T-cell (primary cell): ENCODE measurements around the gene CLEC16A. TPM values are rescaled to one million over a fixed set of nuclear protein-coding genes. Genes with fewer than 3 reads are reported as not detected.

Experiments
- ATAC-seq, 4 experiments: fragments of 200-7000 bp in 3 of 4; fragments of 150-1000 bp in 1 of 4; cut with Tn5 transposase; replicated peaks in 1 of 4; 1 replicate in 3 of 4; 2 replicates in 1 of 4; pipeline ENCODE4 v1.10.0; 2021; ENCODE audit warnings: moderate library complexity in 3 of 4, mild to moderate bottlenecking in 2 of 4, moderate number of reproducible peaks in 1 of 4
- CTCF ChIA-PET, 2 donors: fragments of 300-600 bp; sonication (Branson Sonifier 250); formaldehyde crosslinking; loops; one replicate each; lab custom pipeline; 2022; ENCODE audit warnings: antibody characterized with exemption in 2 of 2; lab: Charles Lee
- POLR2A ChIA-PET, 2 donors: fragments of 300-600 bp; sonication (Branson Sonifier 250); formaldehyde crosslinking; loops; one replicate each; lab custom pipeline; 2022; ENCODE audit warnings: antibody characterized with exemption in 2 of 2; lab: Charles Lee
- DNase-seq, 35 experiments: peaks; one replicate each; pipeline versions ENCODE4 v3.0.0 to v3.0.0-alpha.2; 2013 to 2023
- H3K27ac ChIP-seq: one replicate; pipeline ENCODE4 v1.5.1; 2013; ENCODE audit warnings: low read length
- H3K27me3 ChIP-seq, 2 experiments: replicated peaks in 1 of 2; 1 replicate in 1 of 2; 2 replicates in 1 of 2; pipeline versions ENCODE4 v1.6.1 to v1.7.0; 2013; ENCODE audit warnings: low read length in 1 of 2, mixed read lengths in 1 of 2; ENCODE audit not compliant: control insufficient read depth in 2 of 2, insufficient read depth in 2 of 2; ENCODE audit errors: extremely low read depth in 1 of 2
- H3K36me3 ChIP-seq, 2 donors: 1 replicate in 1 of 2; 2 replicates in 1 of 2; pipeline versions ENCODE4 v1.6.1 to v1.7.0; 2013; ENCODE audit warnings: low read length in 1 of 2; ENCODE audit not compliant: control insufficient read depth in 2 of 2, insufficient read depth in 1 of 2; ENCODE audit errors: extremely low read depth in 1 of 2
- H3K4me1 ChIP-seq, 2 experiments: 1 replicate in 1 of 2; 2 replicates in 1 of 2; pipeline versions ENCODE4 v1.6.1 to v1.7.0; 2013; ENCODE audit warnings: low read length in 2 of 2, mixed read lengths in 1 of 2; ENCODE audit not compliant: insufficient read depth in 2 of 2, control insufficient read depth in 1 of 2; ENCODE audit errors: extremely low read depth in 1 of 2
- H3K4me3 ChIP-seq, 2 donors: 1 replicate in 1 of 2; 2 replicates in 1 of 2; pipeline versions ENCODE4 v1.5.1 to v1.7.0; 2013; ENCODE audit warnings: mild to moderate bottlenecking in 2 of 2, low read length in 1 of 2, moderate library complexity in 1 of 2; ENCODE audit not compliant: control insufficient read depth in 1 of 2; ENCODE audit errors: extremely low read depth in 1 of 2
- H3K9me3 ChIP-seq: 2 replicates; pipeline ENCODE4 v1.7.0; 2013
- H3K27ac Mint-ChIP-seq, 2 donors: one replicate each; pipeline ENCODE4 v1.8.0; 2020 to 2021; ENCODE audit warnings: mild to moderate bottlenecking in 2 of 2, mixed read lengths in 2 of 2
- H3K27me3 Mint-ChIP-seq, 2 donors: one replicate each; pipeline ENCODE4 v1.8.0; 2021 to 2022; ENCODE audit warnings: mixed read lengths in 2 of 2
- H3K36me3 Mint-ChIP-seq: one replicate; pipeline ENCODE4 v1.8.0; 2021; ENCODE audit warnings: mixed read lengths
- H3K4me1 Mint-ChIP-seq, 3 donors: one replicate each; pipeline ENCODE4 v1.8.0; 2020 to 2022; ENCODE audit warnings: mixed read lengths in 3 of 3, mild to moderate bottlenecking in 1 of 3
- H3K4me3 Mint-ChIP-seq, 3 donors: one replicate each; pipeline ENCODE4 v1.8.0; 2020 to 2022; ENCODE audit warnings: mild to moderate bottlenecking in 3 of 3, mixed read lengths in 3 of 3, moderate library complexity in 3 of 3
- H3K9me3 Mint-ChIP-seq, 3 donors: one replicate each; pipeline ENCODE4 v1.8.0; 2020 to 2022; ENCODE audit warnings: mixed read lengths in 3 of 3
- WGBS: methylation state at CpG from one replicate; pipeline ENCODE4 v1.1.5; 2013; ENCODE audit warnings: missing lambda C conversion rate; ENCODE audit not compliant: insufficient coverage; 5-methylcytosine and 5-hydroxymethylcytosine counted together
- total RNA-seq, 35 experiments: library from RNA in 6 of 35; stranded (reverse) in 6 of 35; fragments of 120-200 nt in 1 of 35; gene quantifications; one replicate each; pipeline versions ENCODE4 v1.2.1 to v1.2.4 and lab custom pipeline; 2013 to 2026

CLEC16A gene
- total RNA-seq, 5 donors from 2014 or later (not counting 1 experiment from before 2014, with no cell fraction given), result 27.4 to 34.6 (median 28.7) TPM

DNA sequence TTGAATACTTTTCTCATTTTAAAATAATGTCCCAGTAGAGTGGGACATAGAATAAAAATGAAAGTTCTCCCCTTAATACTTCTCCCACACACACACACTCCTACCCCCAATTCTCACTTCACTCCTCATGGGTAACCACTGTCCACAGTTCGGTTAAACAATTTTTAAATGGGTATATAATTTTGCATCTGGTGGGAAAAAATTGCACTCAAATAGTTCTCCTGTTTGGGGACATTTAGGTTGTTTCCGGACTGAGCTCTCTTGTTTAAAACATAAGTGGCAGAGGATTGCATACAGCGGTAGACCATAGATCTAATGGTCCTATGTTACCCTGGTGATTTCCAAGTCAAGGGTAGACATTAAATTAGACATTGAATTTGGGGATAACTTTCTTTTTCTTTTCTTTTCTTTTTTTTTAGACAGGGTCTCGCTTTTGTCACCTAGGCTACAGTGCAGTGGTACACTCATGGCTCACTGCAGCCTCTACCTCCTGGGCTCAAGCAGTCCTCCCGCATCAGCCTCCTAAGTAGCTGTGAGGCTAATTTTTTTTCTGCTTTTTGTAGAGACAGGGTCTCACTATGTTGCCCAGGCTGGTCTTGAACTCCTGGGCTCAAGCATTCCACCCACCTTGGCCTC is 173.3 kb downstream of the CLEC16A start:
- DNase-seq (no peak), ATAC-seq (no peak)
- H3K4me3 Mint-ChIP-seq, result no peak overlapping the region
- H3K4me1 Mint-ChIP-seq, result peaks cover 31 to 38% (median 35%) of the 10 kb centered on the region in 3 donors
- POLR2A ChIA-PET, result no interaction called here
- H3K9me3 Mint-ChIP-seq, result no peaks in the 10 kb centered on the region
- Histone ChIP-seq H3K36me3 (peaks cover under 1 to 8% of the 10 kb centered on the region in 2 donors), H3K27me3 (no peaks in the 10 kb centered on the region), H3K27ac (no peak overlapping the region), H3K9me3 (no peaks in the 10 kb centered on the region), H3K4me1 (peaks cover 16 to 28% of the 10 kb centered on the region in 2 experiments), H3K4me3 (no peak overlapping the region)
- CTCF ChIA-PET, result interaction anchor here in 1 of 2 donors (0.7 kb wide), 1 partner anchor 180 kb away, joined by 3 read pairs; no protein-coding TSS in a partner anchor
- 95% methylated on average over 2 of the region's 5 CpGs for WGBS
- H3K36me3 Mint-ChIP-seq, result peaks cover 31% of the 10 kb centered on the region
- H3K27ac Mint-ChIP-seq, result no peak overlapping the region
- H3K27me3 Mint-ChIP-seq, result no peaks in the 10 kb centered on the region

DNA sequence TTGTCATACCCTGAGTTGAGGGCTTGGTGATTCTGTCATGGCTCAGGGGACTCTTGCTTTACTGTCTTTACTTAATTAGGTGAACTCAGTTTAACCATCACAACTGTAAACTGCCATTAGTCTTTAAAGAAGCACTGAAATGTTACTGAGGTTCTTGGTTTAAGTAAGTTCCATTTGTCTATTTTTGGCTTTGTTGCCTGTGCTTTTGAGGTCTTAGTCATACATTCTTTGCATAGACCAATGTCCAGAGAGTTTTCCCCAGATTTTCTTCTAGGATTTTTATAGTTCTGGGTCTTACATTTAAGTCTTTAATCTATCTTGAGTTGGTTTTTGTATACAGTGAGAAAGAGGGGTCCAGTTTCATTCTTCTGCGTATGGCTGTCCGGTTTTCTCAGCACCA is 174.1 kb downstream of the CLEC16A start:
- H3K4me3 ChIP-seq, result no peak overlapping the region
- no peak for ATAC-seq
- H3K4me1 ChIP-seq, result peaks cover 16 to 20% of the 10 kb centered on the region in 2 experiments
- Mint-ChIP-seq H3K4me1 (peaks cover 23 to 30% (median 28%) of the 10 kb centered on the region in 3 donors), H3K27me3 (no peaks in the 10 kb centered on the region), H3K9me3 (no peaks in the 10 kb centered on the region), H3K27ac (peak overlapping the region in 1 of 2 donors; percentile 46), H3K4me3 (no peak overlapping the region), H3K36me3 (peaks cover 32% of the 10 kb centered on the region)
- 100% methylated on average over 2 of the region's 2 CpGs for WGBS
- peaks cover 8 to 12% of the 10 kb centered on the region in 2 donors for H3K36me3 ChIP-seq
- CTCF ChIA-PET, result no interaction called here
- H3K27ac ChIP-seq, result no peak overlapping the region
- no peak for DNase-seq
- no peaks in the 10 kb centered on the region for H3K27me3 ChIP-seq
- no peaks in the 10 kb centered on the region for H3K9me3 ChIP-seq
- POLR2A ChIA-PET, result no interaction called here

DNA sequence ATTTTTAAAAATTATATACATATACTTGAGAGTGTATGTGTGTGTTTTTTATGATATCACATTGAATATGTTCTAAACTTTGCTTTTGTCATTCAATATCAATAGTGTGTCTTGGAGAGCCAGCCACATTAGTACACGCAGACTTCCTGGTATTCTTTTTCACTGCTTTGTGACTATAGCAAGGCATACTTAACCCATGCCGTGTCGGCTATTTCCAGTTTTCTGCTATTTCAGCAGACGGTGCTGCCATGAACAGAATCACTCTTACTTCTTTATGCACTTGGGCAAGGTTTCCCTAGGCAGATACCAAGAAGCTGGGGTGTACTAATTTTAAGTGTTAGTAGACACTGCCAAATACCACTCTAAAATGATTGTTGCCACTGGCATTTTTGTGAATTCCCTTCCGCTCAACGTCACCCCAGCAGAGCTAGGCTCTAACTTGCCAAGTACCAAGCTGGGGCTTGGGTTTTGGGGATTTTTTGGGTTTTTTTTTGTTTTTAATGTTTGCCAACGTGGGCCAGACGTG is 176.8 kb downstream of the CLEC16A start:
- Mint-ChIP-seq H3K36me3 (peaks cover 45% of the 10 kb centered on the region), H3K27me3 (no peaks in the 10 kb centered on the region), H3K4me1 (peaks cover 5 to 12% (median 7%) of the 10 kb centered on the region in 3 donors), H3K27ac (no peak overlapping the region), H3K4me3 (no peak overlapping the region), H3K9me3 (no peaks in the 10 kb centered on the region)
- Histone ChIP-seq H3K9me3 (no peaks in the 10 kb centered on the region), H3K4me1 (no peaks in the 10 kb centered on the region), H3K27me3 (no peaks in the 10 kb centered on the region), H3K27ac (no peak overlapping the region), H3K4me3 (no peak overlapping the region), H3K36me3 (peaks cover 17 to 35% of the 10 kb centered on the region in 2 donors)
- 88% methylated on average over 4 of the region's 8 CpGs for WGBS
- ATAC-seq, result no peak
- no peak for DNase-seq
- CTCF ChIA-PET, result interaction anchor here in 1 of 2 donors (0.5 kb wide), 1 partner anchor 160 kb away, joined by 3 read pairs; no protein-coding TSS in a partner anchor
- POLR2A ChIA-PET, result no interaction called here

DNA sequence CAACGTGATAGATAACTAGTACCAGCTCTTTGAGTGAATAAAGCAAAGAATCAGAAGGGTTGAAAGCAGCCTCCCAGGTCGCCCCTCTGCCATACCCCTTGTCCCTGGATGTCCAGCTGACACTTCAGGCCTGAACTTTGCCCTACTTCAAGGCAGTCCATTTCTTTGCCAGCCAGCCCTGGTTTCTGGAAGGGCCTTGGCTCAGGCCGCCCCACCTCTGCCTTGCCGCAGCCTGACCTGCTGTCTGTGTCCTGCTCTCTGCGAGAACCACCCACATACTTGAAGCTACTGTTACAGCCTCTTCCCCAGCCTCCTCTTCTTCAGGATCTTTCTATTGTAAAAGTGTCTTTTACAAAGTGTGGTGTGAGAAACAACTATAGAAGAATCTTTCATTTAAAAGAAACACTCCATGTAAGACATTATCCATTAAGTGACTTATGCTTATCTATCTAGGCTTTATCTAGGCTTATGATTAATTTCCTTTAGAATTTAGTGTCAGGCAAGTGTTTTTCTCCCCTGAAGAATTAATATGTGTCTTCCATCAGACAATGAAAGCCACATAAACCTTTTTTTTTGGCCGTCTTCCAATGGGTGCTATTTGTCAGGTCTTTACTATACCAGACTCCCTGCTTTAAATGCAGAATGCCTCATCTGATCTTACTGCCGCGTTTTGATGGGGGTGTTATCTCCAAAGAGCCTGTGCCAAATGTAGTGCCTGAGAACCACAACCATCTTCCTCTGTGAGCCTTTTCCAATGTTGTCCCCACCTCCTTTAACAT is 177.7 kb downstream of the CLEC16A start:
- Histone ChIP-seq H3K27ac (no peak overlapping the region), H3K4me3 (no peak overlapping the region), H3K36me3 (peaks cover 17 to 42% of the 10 kb centered on the region in 2 donors), H3K4me1 (no peaks in the 10 kb centered on the region), H3K9me3 (no peaks in the 10 kb centered on the region), H3K27me3 (no peaks in the 10 kb centered on the region)
- peaks cover 49% of the 10 kb centered on the region for H3K36me3 Mint-ChIP-seq
- POLR2A ChIA-PET, result no interaction called here
- H3K27me3 Mint-ChIP-seq, result no peaks in the 10 kb centered on the region
- no peak for DNase-seq
- ATAC-seq, result no peak
- H3K4me1 Mint-ChIP-seq, result peaks cover 2 to 12% (median 4%) of the 10 kb centered on the region in 3 donors
- no peak overlapping the region for H3K4me3 Mint-ChIP-seq
- H3K27ac Mint-ChIP-seq, result peak overlapping the region; percentile 44 to 53
- WGBS, result 100% methylated on average over 2 of the region's 8 CpGs
- CTCF ChIA-PET, result no interaction called here
- H3K9me3 Mint-ChIP-seq, result no peaks in the 10 kb centered on the region

DNA sequence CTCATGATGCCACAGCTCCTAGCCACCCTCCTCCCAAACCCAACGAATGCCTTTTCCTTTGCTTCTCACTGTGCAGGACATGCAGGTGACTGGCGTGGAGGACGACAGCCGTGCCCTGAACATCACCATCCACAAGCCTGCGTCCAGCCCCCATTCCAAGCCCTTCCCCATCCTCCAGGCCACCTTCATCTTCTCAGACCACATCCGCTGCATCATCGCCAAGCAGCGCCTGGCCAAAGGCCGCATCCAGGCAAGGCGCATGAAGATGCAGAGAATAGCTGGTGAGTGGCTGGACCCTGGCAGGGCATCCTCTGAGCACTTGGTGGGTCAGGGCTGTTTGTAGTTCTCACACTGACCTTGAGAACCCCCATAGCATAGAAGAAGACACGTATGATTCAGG is 179.3 kb downstream of the CLEC16A start:
- peaks cover 17 to 49% of the 10 kb centered on the region in 2 donors for H3K36me3 ChIP-seq
- Mint-ChIP-seq H3K27ac (no peak overlapping the region), H3K4me1 (peaks cover 9 to 20% (median 11%) of the 10 kb centered on the region in 3 donors), H3K27me3 (no peaks in the 10 kb centered on the region), H3K36me3 (peaks cover 55% of the 10 kb centered on the region), H3K9me3 (no peaks in the 10 kb centered on the region), H3K4me3 (no peak overlapping the region)
- H3K4me3 ChIP-seq, result no peak overlapping the region
- DNase-seq (no peak), ATAC-seq (no peak)
- POLR2A ChIA-PET, result no interaction called here
- H3K27ac ChIP-seq, result no peak overlapping the region
- H3K9me3 ChIP-seq, result no peaks in the 10 kb centered on the region
- CTCF ChIA-PET, result no interaction called here
- peaks cover under 1 to 6% of the 10 kb centered on the region in 2 experiments for H3K4me1 ChIP-seq
- WGBS, result 97% methylated on average over 9 of the region's 11 CpGs
- no peaks in the 10 kb centered on the region for H3K27me3 ChIP-seq

DNA sequence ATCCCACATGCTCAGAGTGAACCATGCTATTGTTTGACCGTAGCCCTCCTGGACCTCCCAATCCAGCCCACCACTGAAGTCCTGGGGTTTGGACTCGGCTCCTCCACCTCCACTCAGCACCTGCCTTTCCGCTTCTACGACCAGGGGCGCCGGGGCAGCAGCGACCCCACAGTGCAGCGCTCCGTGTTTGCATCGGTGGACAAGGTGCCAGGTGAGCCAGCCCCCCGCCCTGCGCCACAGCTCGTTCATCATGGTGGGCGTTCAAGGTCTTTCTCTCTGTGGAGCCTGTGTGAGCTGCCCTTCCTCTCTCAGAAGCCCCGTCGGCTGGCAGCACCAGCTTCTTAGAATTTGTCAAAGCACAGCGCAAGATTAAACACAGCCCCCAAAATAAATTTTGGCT is 181.6 kb downstream of the CLEC16A start:
- Histone ChIP-seq H3K36me3 (peaks cover 17 to 51% of the 10 kb centered on the region in 2 donors), H3K4me3 (no peak overlapping the region), H3K27ac (no peak overlapping the region), H3K9me3 (no peaks in the 10 kb centered on the region), H3K27me3 (no peaks in the 10 kb centered on the region), H3K4me1 (peaks cover 3 to 10% of the 10 kb centered on the region in 2 experiments)
- ChIA-PET POLR2A (interaction anchor here in 1 of 2 donors (0.6 kb wide), 1 partner anchor 38 kb away, joined by 5 read pairs; no protein-coding TSS in a partner anchor), CTCF (no interaction called here)
- no peak for ATAC-seq
- Mint-ChIP-seq H3K36me3 (peaks cover 51% of the 10 kb centered on the region), H3K27ac (no peak overlapping the region), H3K4me3 (no peak overlapping the region), H3K4me1 (peaks cover 12 to 24% (median 18%) of the 10 kb centered on the region in 3 donors), H3K9me3 (no peaks in the 10 kb centered on the region), H3K27me3 (no peaks in the 10 kb centered on the region)
- 96% methylated on average over 14 of the region's 17 CpGs for WGBS
- DNase-seq, result no peak
